HFFc6 (cell line): Measurements from ENCODE around the gene PRKCSH. TPM values are rescaled to one million over a fixed set of nuclear protein-coding genes. Genes with fewer than 3 reads are reported as not detected.

ENCODE experiments used
- DNase-seq: peaks from one replicate; pipeline ENCODE4 v3.0.0-alpha.2; 2018
- H3K27ac Mint-ChIP-seq: 2 replicates; pipeline ENCODE4 v1.8.0; 2020; ENCODE audit warnings: mild to moderate bottlenecking, mixed read lengths
- H3K27me3 Mint-ChIP-seq: 2 replicates; pipeline ENCODE4 v1.8.0; 2021; ENCODE audit warnings: mild to moderate bottlenecking, moderate library complexity, mixed read lengths; ENCODE audit not compliant: insufficient read depth
- H3K36me3 Mint-ChIP-seq: 2 replicates; pipeline ENCODE4 v1.8.0; 2021; ENCODE audit warnings: low read depth, mixed read lengths
- H3K4me1 Mint-ChIP-seq: 2 replicates; pipeline ENCODE4 v1.8.0; 2020; ENCODE audit warnings: low read depth, mixed read lengths
- H3K4me3 Mint-ChIP-seq: 2 replicates; pipeline ENCODE4 v1.8.0; 2020; ENCODE audit warnings: mild to moderate bottlenecking, moderate library complexity, mixed read lengths
- H3K9me3 Mint-ChIP-seq: 2 replicates; pipeline ENCODE4 v1.8.0; 2020; ENCODE audit warnings: mild to moderate bottlenecking, mixed read lengths
- CTCF ChIP-seq: fragments of 200-600 bp; sonication (generic); IDR thresholded peaks from 2 replicates; pipeline ENCODE4 v1.5.0; 2021; ENCODE audit warnings: antibody characterized with exemption, mild to moderate bottlenecking
- total RNA-seq, 6 experiments: library from RNA; stranded (reverse); fragmentation: NEBNext Ultra II Directional; extraction: Animal tissue kit (Norgen Biotek cat#: 25700); gene quantifications; 2 replicates in 1 of 6; 3 replicates in 5 of 6; pipeline ENCODE4 v1.2.3, GENCODE V29; 2021

Gene PRKCSH
- total RNA-seq, 6 experiments from 2014 or later = 367 to 460 (median 388) TPM

DNA sequence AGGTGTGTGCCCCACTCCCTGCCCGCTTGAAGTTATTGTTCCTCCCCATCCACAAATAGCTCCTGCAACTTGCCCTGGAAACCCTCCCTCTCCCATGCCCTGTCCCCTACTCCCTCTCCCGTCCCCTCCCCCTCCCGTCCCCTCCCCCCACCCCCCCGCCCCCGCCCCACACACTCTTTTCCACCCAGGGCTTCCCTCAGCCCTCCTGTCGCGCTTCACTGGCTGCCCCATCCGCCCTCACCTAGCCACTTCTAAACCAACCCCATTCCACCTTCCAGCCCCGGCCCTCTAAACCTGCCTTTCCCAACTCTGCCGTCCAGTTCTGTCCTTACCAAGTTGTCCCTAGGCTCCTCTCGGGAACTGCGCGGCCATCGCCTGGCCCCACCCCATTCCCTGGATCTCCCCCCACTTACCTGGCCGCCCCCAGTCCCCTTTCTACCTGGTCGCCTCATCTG, 17.3 kb upstream of the PRKCSH start:
- Mint-ChIP-seq H3K9me3 (no peaks in the 10 kb centered on the region), H3K27me3 (peaks cover 4% of the 10 kb centered on the region; the same call in 1 of the 2 replicates), H3K4me1 (peaks cover 10% of the 10 kb centered on the region), H3K36me3 (no peaks in the 10 kb centered on the region), H3K4me3 (peak overlapping the region; percentile 87), H3K27ac (no peak overlapping the region)
- TF ChIP-seq CTCF = no peak
- DNase-seq = no peak

DNA sequence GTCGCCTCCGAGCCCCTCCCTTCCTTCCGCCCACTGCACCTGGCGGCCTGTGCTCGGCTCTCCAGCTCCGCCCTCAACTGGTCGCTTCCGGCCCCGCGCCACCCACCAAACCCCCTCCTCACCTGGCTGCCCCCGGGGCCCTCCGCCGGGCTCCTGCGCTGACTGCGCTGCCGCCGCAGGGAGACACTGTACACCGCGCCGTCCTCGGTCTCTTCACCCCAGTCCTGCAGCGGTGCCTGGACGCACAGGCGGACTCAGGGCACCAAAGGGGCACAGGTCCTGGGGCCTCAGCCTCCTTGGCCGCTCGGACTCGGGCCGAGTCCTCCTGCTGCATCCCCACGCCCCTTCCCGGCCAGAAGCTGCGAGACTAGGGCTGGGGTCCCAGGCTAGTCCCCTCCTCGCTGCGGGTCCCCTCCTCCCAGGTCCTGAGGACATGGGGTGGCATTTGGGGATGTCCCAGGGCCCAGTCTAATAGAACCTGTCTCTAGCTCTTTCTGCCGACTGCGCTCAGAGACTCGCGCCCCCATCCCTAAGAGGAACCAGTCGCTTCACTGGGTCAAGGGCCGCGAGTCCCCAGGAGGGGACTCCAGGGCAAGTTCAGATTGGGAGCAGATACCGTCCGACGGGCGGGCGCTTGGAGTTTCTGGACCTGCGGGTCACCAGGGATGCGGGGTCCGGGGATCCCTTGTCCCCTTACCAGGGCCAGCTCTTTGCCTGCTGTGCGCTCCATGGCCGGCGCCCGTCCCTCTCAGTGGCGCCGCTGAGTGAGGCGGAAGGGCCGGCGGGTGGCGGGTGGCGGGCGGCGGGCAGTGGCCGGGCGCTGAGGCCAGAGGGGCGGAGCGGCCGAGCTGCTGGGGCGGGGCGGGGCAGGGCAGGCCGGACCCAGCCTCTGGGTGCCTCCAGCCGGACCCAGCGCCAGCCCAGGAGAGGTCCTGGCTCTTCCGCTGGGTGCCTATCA, 16.6 kb upstream of the PRKCSH start, which contains the start of gene RGL3:
RGL3 (minus strand) TSS at position 766 of the 958 bp plus-strand sequence; CDS start at position 730, 36 bp downstream.
- peaks cover 8% of the 10 kb centered on the region; the same call in 1 of the 2 replicates for H3K27me3 Mint-ChIP-seq
- DNase-seq = no peak
- H3K36me3 Mint-ChIP-seq = no peaks in the 10 kb centered on the region
- H3K4me3 Mint-ChIP-seq = peak within 1 kb of the TSS; percentile 87
- H3K9me3 Mint-ChIP-seq = no peaks in the 10 kb centered on the region
- peak within 1 kb of the TSS; percentile 21 for H3K27ac Mint-ChIP-seq
- no peak for TF ChIP-seq CTCF
- H3K4me1 Mint-ChIP-seq = peaks cover 10% of the 10 kb centered on the region

GRCh38 chr19:11420429-11421370, 14.7 kb upstream of the PRKCSH start:
- TF ChIP-seq CTCF = no peak
- Mint-ChIP-seq H3K27ac (peak overlapping the region; percentile 74), H3K9me3 (no peaks in the 10 kb centered on the region), H3K4me3 (peak overlapping the region; percentile 84), H3K4me1 (peaks cover 10% of the 10 kb centered on the region), H3K27me3 (peaks cover 8% of the 10 kb centered on the region; the same call in 1 of the 2 replicates), H3K36me3 (no peaks in the 10 kb centered on the region)
- DNase-seq = peak; percentile 16

- TF ChIP-seq CTCF = no peak
- DNase-seq = no peak
- no peaks in the 10 kb centered on the region for H3K9me3 Mint-ChIP-seq
- H3K4me1 Mint-ChIP-seq = peaks cover 10% of the 10 kb centered on the region
- peak overlapping the region; percentile 32; the same call in 1 of the 2 replicates for H3K4me3 Mint-ChIP-seq
- peaks cover 8% of the 10 kb centered on the region; the same call in 1 of the 2 replicates for H3K27me3 Mint-ChIP-seq
- no peaks in the 10 kb centered on the region for H3K36me3 Mint-ChIP-seq
- H3K27ac Mint-ChIP-seq = no peak overlapping the region
Observed at GRCh38 chr19:11421371-11422098, 13.9 kb upstream of the PRKCSH start.
